Ovary (tissue), 9 donors: ENCODE data around the gene ARHGEF6. TPM values are rescaled to one million over a fixed set of nuclear protein-coding genes. Genes with fewer than 3 reads are reported as not detected.
"Not testable (repeated sequence)": the region's sequence is repeated elsewhere in the genome, so short reads cannot be mapped to it uniquely, and the experiment has no call there.

Experiments used
- DNase-seq, 5 donors: peaks; one replicate each; pipeline ENCODE4 v3.0.0-alpha.2; 2019 to 2020
- H3K27ac ChIP-seq, 2 donors: fragments of 200-600 bp; one replicate each; pipeline versions ENCODE4 v1.5.1 to v1.8.0; 2019 to 2022
- H3K27me3 ChIP-seq: fragments of 200-600 bp; one replicate; pipeline ENCODE4 v1.8.0; 2022
- H3K36me3 ChIP-seq: fragments of 200-600 bp; sonication (generic); one replicate; pipeline ENCODE4 v1.5.1; 2019
- H3K4me1 ChIP-seq: one replicate; pipeline ENCODE4 v1.8.1; 2013; ENCODE audit warnings: mild to moderate bottlenecking, moderate library complexity; ENCODE audit not compliant: insufficient read depth
- H3K4me3 ChIP-seq: fragments of 200-600 bp; sonication (generic); one replicate; pipeline ENCODE4 v1.5.1; 2017
- H3K9me3 ChIP-seq, 2 donors: fragments of 200-600 bp in 1 of 2; sonication (generic) in 1 of 2; one replicate each; pipeline versions ENCODE4 v1.5.1 to v1.8.1; 2013 to 2019; ENCODE audit warnings: mild to moderate bottlenecking in 1 of 2, moderate library complexity in 1 of 2
- CTCF ChIP-seq, 3 donors: fragments of 450-650 bp in 2 of 3; fragments of 200-600 bp in 1 of 3; IDR thresholded peaks; one replicate each; pipeline versions ENCODE4 v1.5.1 to v1.8.0; 2016 to 2022; ENCODE audit warnings: antibody characterized with exemption in 3 of 3, mild to moderate bottlenecking in 1 of 3
- EP300 ChIP-seq: sonication (generic); formaldehyde crosslinking; IDR thresholded peaks from one replicate; pipeline ENCODE4 v1.6.1; 2017; ENCODE audit warnings: antibody characterized with exemption
- POLR2A ChIP-seq: fragments of 450-650 bp; IDR thresholded peaks from one replicate; pipeline ENCODE4 v1.6.1; 2017; ENCODE audit warnings: antibody characterized with exemption, mild to moderate bottlenecking, moderate library complexity
- WGBS, 3 donors: extraction: QIAGEN DNeasy Blood & Tissue Kit in 1 of 3; methylation state at CpG; one replicate each; pipeline versions ENCODE4 v1.1.5 to v1.1.7; 2013 to 2017; 5-methylcytosine and 5-hydroxymethylcytosine counted together
- intact Hi-C, 4 donors: fragments of 100-400 bp; cut with DNase I; formaldehyde crosslinking; loops; one replicate each; pipeline versions ENCODE4 v1.11.0 to v1.15.1; 2022 to 2023
- polyA plus RNA-seq, 2 donors: library from polyadenylated mRNA; stranded (reverse); fragments of 200-250 nt in 1 of 2; fragments of 350-450 nt in 1 of 2; fragmentation: Illumina TruSeq in 1 of 2; extraction: RNeasy Lipid Tissue Mini Kit (QIAGEN cat#74804) in 1 of 2; gene quantifications; one replicate each; pipeline ENCODE4 v1.2.3, GENCODE V29; 2013 to 2014
- total RNA-seq, 7 donors: library from RNA; depleted of rRNA in 2 of 7; stranded (reverse); fragments of >200 nt in 2 of 7; fragmentation: NEBNext Ultra II Directional in 3 of 7; extraction: Animal tissue kit (Norgen Biotek cat#: 25700) in 3 of 7; gene quantifications; one replicate each; pipeline versions ENCODE4 v1.1.0 to v1.2.4, GENCODE V29; 2016 to 2023
- donor health status: DM: no; HTN: no; CAD: no; lungs with moderate emphysema.
- donor health status: DM: no; HTN: no; CAD: no.
- donor health status: Bipolar disorder and iron deficiency.
- donor health status: DM: yes; HTN: yes; CAD: no.
- donor health status: DM: no; HTN: no; CAD: no.
- donor health status: DM: yes; HTN: yes; CAD: no.

Gene ARHGEF6
- total and polyA plus RNA-seq, 9 donors, result 9.5 to 37.9 (median 20.8) TPM

GRCh38 chrX:136825771-136826170 lies 45.0 kb upstream of the ARHGEF6 start:
- no peak overlapping the region for H3K4me3 ChIP-seq
- TF ChIP-seq POLR2A (no peak), EP300 (no peak), CTCF (IDR thresholded peaks at IDR 0.05) (no peak)
- H3K27me3 ChIP-seq, result no peaks in the 10 kb centered on the region
- H3K27ac ChIP-seq, result no peak overlapping the region
- 81 to 97% (median 87%) methylated on average over 2 of the region's 2 CpGs for whole genome bisulfite sequencing, 3 donors
- DNase-seq, result no peak
- intact Hi-C loops, result no loop called here
- peaks cover 2% of the 10 kb centered on the region for H3K4me1 ChIP-seq
- H3K9me3 ChIP-seq, result no peaks in the 10 kb centered on the region
- H3K36me3 ChIP-seq, result no peaks in the 10 kb centered on the region

- Histone ChIP-seq H3K4me3 (no peak overlapping the region), H3K27me3 (no peaks in the 10 kb centered on the region), H3K9me3 (no peaks in the 10 kb centered on the region), H3K4me1 (peaks cover 2% of the 10 kb centered on the region), H3K36me3 (no peaks in the 10 kb centered on the region), H3K27ac (no peak overlapping the region)
- DNase-seq, result no peak
- TF ChIP-seq EP300 (no peak), POLR2A (no peak), CTCF (IDR thresholded peaks at IDR 0.05) (no peak)
- 88 to 98% (median 97%) methylated on average over 1 of the region's 1 CpG for WGBS, 3 donors
- intact Hi-C loops, result no loop called here
These were observed 42.4 kb upstream of the ARHGEF6 start for GRCh38 chrX:136823175-136823574.

- Histone ChIP-seq H3K4me3 (no peak overlapping the region), H3K9me3 (no peaks in the 10 kb centered on the region), H3K27ac (no peak overlapping the region), H3K36me3 (no peaks in the 10 kb centered on the region), H3K27me3 (no peaks in the 10 kb centered on the region), H3K4me1 (peaks cover 2% of the 10 kb centered on the region)
- TF ChIP-seq POLR2A, result no peak
- intact Hi-C loops, result no loop called here
- DNase-seq, result no peak
- WGBS, 3 donors, result 74 to 86% (median 79%) methylated on average over 5 of the region's 5 CpGs
These were observed 41.8 kb upstream of the ARHGEF6 start for GRCh38 chrX:136822337-136823095.

GRCh38 chrX:136819756-136820155 lies 39.0 kb upstream of the ARHGEF6 start:
- H3K27ac ChIP-seq, DNase-seq, H3K36me3 ChIP-seq, H3K27me3 ChIP-seq, H3K4me1 ChIP-seq, H3K4me3 ChIP-seq, H3K9me3 ChIP-seq, intact Hi-C loops: not testable (repeated sequence)
- WGBS, 3 donors, result 88 to 91% (median 89%) methylated on average over 9 of the region's 9 CpGs

DNA sequence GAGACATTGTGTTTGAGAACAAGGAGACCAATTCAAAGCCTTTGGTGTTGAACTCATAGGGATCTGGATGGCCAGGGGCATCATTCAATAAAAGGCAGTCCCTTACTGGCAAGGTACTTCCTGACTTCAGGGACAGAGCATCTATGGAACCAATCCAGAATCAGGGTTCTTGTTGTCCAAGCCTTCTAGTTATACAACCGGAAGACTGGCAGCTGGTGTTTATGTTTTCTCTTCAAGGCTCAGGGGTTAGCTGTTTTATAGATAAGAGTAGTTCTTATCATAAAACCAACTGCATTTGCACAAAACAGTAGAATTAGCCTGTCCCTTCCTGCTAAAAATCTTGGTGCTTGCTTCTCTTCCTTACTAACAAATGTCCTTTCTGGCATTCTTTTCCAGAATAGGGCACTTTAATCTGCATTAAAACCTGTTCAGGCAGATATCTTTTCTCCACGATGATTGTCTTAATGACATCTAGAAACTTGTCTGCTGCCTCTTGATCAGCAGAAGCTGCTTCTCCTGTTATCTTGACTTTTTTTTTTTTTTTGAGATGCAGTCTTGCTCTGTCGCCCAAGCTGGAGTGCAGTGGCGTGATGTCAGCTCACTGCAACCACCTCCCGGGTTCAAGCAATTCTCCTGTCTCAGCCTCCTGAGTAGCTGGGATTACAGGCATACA lies 38.4 kb upstream of the ARHGEF6 start:
- DNase-seq, result no peak
- no peaks in the 10 kb centered on the region for H3K4me1 ChIP-seq
- no peak overlapping the region for H3K4me3 ChIP-seq
- intact Hi-C loops, result no loop called here
- 61 to 78% (median 75%) methylated on average over 5 of the region's 5 CpGs for WGBS, 3 donors
- H3K27me3 ChIP-seq, result no peaks in the 10 kb centered on the region
- no peaks in the 10 kb centered on the region for H3K9me3 ChIP-seq
- TF ChIP-seq EP300 (no peak), CTCF (IDR thresholded peaks at IDR 0.05) (no peak), POLR2A (no peak)
- H3K27ac ChIP-seq, result no peak overlapping the region
- H3K36me3 ChIP-seq, result no peaks in the 10 kb centered on the region
